HG02678 (cell line): ENCODE data around the gene PUDP.
A peak's percentile ranks its signal among the peaks of the same experiment; 100 is the strongest.

Source experiments
- ATAC-seq: cut with Tn5 transposase; IDR thresholded peaks from one replicate; pipeline ENCODE4 v1.9.1; 2021; ENCODE audit warnings: mild to moderate bottlenecking, moderate library complexity; ENCODE audit not compliant: unreplicated experiment

PUDP gene

GRCh38 chrX:7147413-7147977 lies 458 bp downstream of the PUDP start, which contains the start of gene STS:
Gene STS (plus strand): TSS chrX:7147712. CDS start chrX:7253200, 105,488 bp downstream.
- ATAC-seq, result peak; percentile 42

DNA sequence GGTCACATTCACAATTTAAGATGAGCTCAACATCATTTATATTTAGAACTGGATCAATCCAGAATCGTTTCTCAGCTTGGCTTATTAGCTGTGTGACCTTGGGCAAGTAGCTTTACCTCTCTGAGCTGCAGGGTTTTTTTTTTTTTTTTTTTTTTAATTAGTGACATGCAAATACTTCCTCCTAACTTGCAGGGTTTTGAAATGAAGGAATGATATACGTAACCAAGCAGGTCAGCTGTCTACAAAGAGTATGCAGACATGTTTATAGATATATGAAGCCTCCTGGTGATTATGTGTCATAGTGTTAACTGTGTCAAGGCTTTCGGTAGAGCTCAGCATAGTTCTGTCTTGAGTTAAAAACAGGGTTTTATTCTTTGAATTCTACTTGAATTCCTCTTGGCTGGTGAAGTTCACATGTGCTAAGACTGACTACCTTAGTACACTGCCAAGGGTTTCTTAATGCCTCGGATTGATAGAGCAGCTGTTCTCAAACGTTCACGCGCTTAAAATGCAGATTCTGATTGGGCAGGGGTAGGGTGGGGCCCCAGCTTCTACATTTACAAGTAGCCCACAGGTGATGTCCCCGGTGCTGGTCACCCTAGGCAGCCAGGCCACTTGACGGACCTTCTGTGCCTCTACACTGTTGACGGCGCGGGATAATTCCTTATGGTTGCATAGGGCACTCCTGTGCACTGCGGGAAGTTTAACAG lies 1.1 kb downstream of the PUDP start:
- peak; percentile 22 for ATAC-seq

GRCh38 chrX:7146020-7146702 lies 1.8 kb downstream of the PUDP start:
- no peak for ATAC-seq

GRCh38 chrX:7145454-7145853 lies 2.5 kb downstream of the PUDP start:
- no peak for ATAC-seq

- no peak for ATAC-seq
Observed at GRCh38 chrX:7143941-7144525, 3.9 kb downstream of the PUDP start.

DNA sequence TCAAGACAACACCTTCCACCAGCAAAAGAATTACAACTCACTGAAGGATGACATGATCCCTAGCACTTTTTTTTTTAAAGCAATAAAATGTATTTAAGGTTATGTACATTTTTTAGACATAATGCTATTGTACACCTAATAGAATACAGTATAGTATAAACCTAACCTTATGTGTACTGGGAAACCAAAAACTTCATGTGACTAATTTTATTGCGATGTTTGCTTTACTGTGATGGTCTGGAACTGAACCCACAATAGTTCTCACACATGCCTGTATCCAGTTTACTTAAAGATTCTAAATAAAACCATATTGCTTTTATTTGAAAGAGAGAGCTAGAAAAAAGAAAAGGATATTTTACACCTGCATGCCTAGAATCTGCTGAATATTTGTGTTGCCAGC lies 4.9 kb downstream of the PUDP start:
- no peak for ATAC-seq

GRCh38 chrX:7139202-7140081 lies 8.5 kb downstream of the PUDP start:
- ATAC-seq, result no peak

DNA sequence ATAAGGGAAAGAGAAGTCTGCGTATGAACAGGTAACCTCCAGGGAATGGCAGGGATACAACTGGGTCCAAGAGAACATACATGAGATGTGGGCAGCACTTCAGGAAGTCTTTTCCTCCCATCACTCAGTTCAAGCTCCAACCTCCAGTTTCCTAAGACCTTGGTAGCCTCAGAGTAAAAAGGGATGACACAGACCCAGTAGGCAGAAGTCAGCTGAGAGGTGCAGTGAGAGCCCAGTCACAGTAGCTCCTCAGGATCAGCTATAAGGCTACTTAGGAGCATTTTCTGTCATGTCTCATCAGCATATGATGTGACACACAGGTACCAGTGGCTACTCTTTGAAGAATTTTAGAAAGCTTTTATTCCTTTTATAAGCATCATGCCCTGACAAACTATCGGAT lies 13.0 kb downstream of the PUDP start:
- ATAC-seq, result no peak

- ATAC-seq, result peak; percentile 35
Observed at GRCh38 chrX:7133050-7133440, 14.9 kb downstream of the PUDP start.

DNA sequence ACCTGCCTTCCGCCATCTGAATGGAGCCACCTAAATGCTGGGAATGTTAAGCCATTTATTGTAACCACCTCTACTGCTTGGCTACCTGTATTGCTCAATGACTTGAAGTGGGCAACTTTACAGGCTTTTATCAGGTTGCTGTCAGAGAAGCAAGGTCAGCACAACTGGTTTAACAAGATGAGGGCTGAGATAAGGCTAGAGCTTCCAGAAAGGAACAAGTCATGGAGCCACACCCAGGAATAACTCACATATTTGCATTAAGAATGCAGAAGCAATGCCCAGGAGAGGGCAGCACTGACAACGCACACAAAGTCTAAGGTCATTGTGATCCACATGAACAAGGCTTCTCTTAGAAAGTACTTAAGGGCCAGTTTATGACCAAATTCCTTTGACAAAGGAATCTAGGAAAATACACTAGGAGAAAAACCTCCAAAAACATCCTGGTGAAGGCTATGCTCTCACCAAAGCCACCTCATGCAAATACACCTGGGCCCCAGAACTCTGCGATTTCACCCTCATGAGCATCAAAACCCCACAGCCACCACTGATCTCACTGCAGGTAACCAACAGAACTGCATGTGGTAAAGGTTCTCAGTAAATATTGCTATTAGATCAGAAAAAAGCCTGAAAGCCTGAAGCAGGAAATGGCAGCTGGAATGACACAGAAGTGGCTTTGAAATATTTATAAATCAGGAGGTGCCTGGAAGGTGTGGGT lies 15.5 kb downstream of the PUDP start:
- peak; percentile 75 for ATAC-seq

GRCh38 chrX:7131621-7132020 lies 16.3 kb downstream of the PUDP start:
- no peak for ATAC-seq

DNA sequence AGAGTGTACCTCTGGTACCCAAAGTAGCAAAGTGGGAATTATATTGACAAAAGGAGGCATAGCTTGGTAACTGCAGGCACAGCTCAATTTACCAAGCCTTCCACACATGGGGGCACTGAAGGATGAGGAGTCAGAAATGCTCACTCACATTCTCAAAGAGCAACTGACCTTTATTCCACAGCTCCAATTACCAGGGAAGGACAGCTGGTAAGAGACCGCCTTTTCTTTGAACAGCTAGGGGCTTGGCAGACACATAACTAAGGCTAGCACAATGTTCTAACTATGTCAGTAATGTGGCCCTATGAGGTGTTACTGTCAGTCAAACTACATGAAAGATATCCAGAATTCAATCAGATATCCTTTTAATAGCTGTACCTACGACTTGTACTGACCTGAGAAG lies 20.9 kb downstream of the PUDP start:
- no peak for ATAC-seq

- ATAC-seq, result no peak
Observed at GRCh38 chrX:7120878-7121219, 27.1 kb downstream of the PUDP start.

DNA sequence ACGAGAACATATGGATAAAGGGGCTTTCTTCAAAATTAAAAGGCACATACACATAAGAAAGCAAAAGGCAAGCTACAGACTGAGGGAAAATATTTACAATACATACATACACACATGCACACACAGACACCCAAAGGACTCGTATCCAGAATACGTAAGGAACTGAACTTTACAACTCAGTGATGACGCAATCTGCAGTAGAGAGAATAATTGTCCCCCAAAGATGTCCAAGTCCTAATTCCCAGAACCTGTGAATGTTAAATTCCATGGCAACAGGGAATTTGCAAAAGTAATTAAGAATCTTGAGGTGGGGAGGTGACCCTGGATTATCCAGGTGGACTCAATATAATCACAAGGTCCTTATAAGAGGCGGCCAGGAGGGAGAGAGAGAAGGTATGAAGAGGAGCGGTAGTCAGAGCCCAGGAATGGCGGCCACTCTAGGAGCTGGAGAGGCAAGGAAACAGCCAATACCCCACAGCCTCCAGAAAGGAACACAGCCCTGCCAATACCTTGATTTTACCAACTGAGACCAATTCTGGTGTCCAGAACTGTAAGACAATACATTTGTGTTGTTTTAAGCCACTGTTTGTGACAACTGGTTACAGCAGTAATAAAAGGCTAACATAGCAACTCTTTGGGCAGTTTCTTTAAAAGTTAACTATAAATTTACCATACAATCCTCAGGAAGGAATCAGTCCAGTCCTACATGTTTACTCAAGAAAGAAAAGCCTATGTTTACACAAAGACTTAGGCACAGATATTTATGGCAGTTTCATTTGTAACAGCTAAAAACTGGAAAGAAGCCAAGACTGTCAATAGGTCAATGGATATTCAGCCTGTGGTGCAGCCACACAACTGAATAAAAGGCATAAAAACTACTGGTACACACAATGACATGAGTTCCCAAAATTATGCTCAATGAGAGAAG lies 27.7 kb downstream of the PUDP start:
- ATAC-seq, result no peak

DNA sequence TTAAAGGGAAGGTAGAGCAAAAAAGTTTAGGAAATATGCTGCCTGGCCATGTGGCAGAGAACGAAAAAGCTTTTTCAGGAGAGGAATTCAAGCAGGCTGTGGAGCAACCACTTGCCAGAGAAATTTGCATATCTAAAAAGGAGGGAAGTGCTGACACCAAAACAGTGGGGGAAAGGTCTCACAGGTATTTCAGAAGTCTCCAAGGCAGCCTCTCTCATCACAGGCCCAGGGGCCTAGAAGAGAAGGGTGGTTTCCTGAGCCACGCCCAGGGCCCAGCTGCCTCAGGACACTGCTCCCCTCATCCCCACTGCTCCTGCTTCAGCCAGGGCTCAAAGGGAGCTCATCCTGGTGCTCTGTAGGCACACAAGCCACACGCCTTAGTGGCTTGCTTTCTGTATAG lies 30.4 kb downstream of the PUDP start:
- ATAC-seq, result peak; percentile 39

DNA sequence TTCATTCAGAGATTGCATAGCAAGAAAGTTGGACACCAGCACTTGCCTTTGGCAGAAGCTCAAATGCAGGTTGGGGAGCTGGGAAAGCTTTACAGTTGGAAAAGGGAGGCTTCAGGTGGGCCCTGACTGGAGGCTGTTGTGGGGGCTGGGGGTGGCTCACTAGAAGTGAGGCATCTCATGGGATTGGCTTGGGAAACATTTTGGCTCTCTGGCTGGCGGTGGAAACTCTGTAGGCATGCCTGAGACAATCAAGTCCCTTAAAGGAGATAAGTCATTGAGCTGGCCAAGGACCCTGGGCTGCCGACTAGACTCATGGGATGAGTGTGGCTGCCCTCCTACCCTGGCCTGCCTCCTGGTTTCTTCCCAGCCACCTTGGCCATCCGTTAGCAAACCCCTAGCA lies 31.9 kb downstream of the PUDP start:
- no peak for ATAC-seq

DNA sequence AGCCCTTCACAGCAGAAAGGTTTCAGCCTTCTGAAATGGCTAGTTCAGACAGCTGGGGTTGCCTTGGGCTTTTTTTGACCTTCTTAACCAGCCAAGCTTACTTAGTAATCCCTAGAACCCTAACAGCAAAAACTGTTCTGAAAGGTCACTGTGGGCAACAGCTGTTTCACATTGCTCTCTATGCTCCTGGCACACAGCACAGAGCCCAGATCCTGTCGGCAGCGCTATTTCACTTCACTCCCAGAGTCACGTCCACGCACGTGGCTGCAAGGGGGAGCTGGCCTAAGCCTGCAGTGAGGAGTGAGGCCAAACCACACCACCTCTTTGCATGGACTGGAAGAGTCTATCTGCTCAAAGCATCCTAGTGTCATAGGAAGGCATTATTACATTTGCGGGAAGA lies 32.4 kb downstream of the PUDP start:
- ATAC-seq, result peak; percentile 69

DNA sequence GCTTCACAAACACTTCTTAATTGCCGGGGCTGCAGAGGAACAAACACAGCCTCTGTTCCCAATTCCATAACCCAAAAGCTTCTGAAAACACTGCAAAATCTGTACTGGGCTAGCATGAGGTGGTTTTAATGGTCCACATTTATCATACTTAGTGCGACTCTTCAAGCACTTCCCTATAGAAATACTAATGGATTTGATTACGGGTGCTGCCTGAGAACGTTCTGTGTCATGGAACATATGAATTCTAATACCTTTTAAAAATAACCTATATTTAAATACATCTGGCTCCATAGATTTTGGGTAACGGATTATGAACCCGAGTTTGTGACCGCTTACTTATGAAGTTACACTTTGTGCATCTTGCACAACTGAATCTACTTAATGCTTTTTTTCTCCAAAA lies 35.9 kb downstream of the PUDP start:
- ATAC-seq, result no peak

DNA sequence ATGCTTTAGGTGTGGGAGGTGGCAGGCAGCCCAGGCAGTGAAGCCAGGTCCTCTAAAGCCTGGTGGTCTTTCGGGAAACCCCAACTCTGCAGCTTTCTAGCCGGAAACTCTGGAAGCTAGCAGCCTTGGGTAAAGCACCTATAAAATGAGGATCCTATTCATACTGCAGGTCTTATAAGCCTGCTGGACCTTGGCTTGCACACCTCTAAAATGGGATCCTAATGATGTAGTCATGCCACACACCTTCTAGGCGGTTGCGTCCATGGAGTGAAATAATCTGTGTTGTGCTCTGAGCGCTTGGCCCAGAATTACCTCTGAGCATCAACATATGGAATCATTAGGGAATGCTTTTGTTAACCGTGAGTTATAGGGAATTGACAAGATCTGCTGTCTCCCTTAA lies 36.4 kb downstream of the PUDP start:
- no peak for ATAC-seq
